ENCODE measurements around the gene OR56B4.
"Not testable (repeated sequence)": the region's sequence is repeated elsewhere in the genome, so short reads cannot be mapped to it uniquely, and the experiment has no call there.

Gene OR56B4

GRCh38 chr11:6107384-6107783, at the start of gene OR56B4:
TSS of gene OR56B4 (plus strand) at chr11:6107684. CDS start at chr11:6107779, 95 bp downstream.
- H3K4me3 Mint-ChIP-seq, H3K36me3 Mint-ChIP-seq, CTCF ChIA-PET, H3K27ac Mint-ChIP-seq, H3K9me3 Mint-ChIP-seq, H3K4me1 Mint-ChIP-seq, DNase-seq: not testable (repeated sequence)
- peaks cover 12% of the 10 kb centered on the region for H3K27me3 Mint-ChIP-seq

GRCh38 chr11:6061475-6061874, 46.0 kb upstream of the OR56B4 start:
- H3K4me1 Mint-ChIP-seq = no peaks in the 10 kb centered on the region
- H3K36me3 Mint-ChIP-seq = no peaks in the 10 kb centered on the region
- H3K9me3 Mint-ChIP-seq = no peaks in the 10 kb centered on the region
- no peak overlapping the region for H3K4me3 Mint-ChIP-seq
- no peak overlapping the region for H3K27ac Mint-ChIP-seq
- CTCF ChIA-PET = no interaction called here
- no peaks in the 10 kb centered on the region for H3K27me3 Mint-ChIP-seq
- DNase-seq = no peak

GRCh38 chr11:6062691-6063358, 44.7 kb upstream of the OR56B4 start:
- H3K27me3 Mint-ChIP-seq = no peaks in the 10 kb centered on the region
- H3K27ac Mint-ChIP-seq = no peak overlapping the region
- CTCF ChIA-PET = no interaction called here
- no peaks in the 10 kb centered on the region for H3K4me1 Mint-ChIP-seq
- H3K9me3 Mint-ChIP-seq = no peaks in the 10 kb centered on the region
- H3K36me3 Mint-ChIP-seq = no peaks in the 10 kb centered on the region
- no peak overlapping the region for H3K4me3 Mint-ChIP-seq
- no peak for DNase-seq

GRCh38 chr11:6067502-6067901, 40.0 kb upstream of the OR56B4 start:
- no peaks in the 10 kb centered on the region for H3K36me3 Mint-ChIP-seq
- no peaks in the 10 kb centered on the region for H3K27me3 Mint-ChIP-seq
- no peak for DNase-seq

GRCh38 chr11:6076443-6076842, 31.0 kb upstream of the OR56B4 start:
- H3K27me3 Mint-ChIP-seq, H3K4me1 Mint-ChIP-seq, H3K36me3 Mint-ChIP-seq, H3K4me3 Mint-ChIP-seq, CTCF ChIA-PET, DNase-seq, H3K27ac Mint-ChIP-seq, H3K9me3 Mint-ChIP-seq: not testable (repeated sequence)

More at GRCh38 chr11:6067502-6067901, 40.0 kb upstream of the OR56B4 start:
- Mint-ChIP-seq H3K4me1 (no peaks in the 10 kb centered on the region), H3K4me3 (no peak overlapping the region), H3K9me3 (no peaks in the 10 kb centered on the region), H3K27ac (no peak overlapping the region)
- CTCF ChIA-PET = no interaction called here

GRCh38 chr11:6077723-6078122, 29.8 kb upstream of the OR56B4 start:
- peaks cover 2% of the 10 kb centered on the region for H3K9me3 Mint-ChIP-seq
- CTCF ChIA-PET = no interaction called here
- no peak overlapping the region for H3K4me3 Mint-ChIP-seq
- no peak for DNase-seq
- no peaks in the 10 kb centered on the region for H3K36me3 Mint-ChIP-seq
- no peaks in the 10 kb centered on the region for H3K27me3 Mint-ChIP-seq
- no peaks in the 10 kb centered on the region for H3K4me1 Mint-ChIP-seq
- H3K27ac Mint-ChIP-seq = no peak overlapping the region

GRCh38 chr11:6079463-6079862, 28.0 kb upstream of the OR56B4 start:
- no peaks in the 10 kb centered on the region for H3K36me3 Mint-ChIP-seq
- H3K4me1 Mint-ChIP-seq = no peaks in the 10 kb centered on the region
- no peak overlapping the region for H3K4me3 Mint-ChIP-seq
- no peaks in the 10 kb centered on the region for H3K27me3 Mint-ChIP-seq
- CTCF ChIA-PET = no interaction called here
- H3K9me3 Mint-ChIP-seq = peaks cover 2% of the 10 kb centered on the region
- H3K27ac Mint-ChIP-seq = no peak overlapping the region
- DNase-seq = no peak

GRCh38 chr11:6083129-6083528, 24.4 kb upstream of the OR56B4 start:
- Mint-ChIP-seq H3K9me3 (no peaks in the 10 kb centered on the region), H3K4me3 (no peak overlapping the region), H3K27me3 (no peaks in the 10 kb centered on the region), H3K4me1 (no peaks in the 10 kb centered on the region), H3K27ac (no peak overlapping the region), H3K36me3 (no peaks in the 10 kb centered on the region)
- no peak for DNase-seq
- CTCF ChIA-PET = no interaction called here

GRCh38 chr11:6084587-6084986, 22.9 kb upstream of the OR56B4 start:
- DNase-seq = no peak
- CTCF ChIA-PET = no interaction called here
- Mint-ChIP-seq H3K9me3 (no peaks in the 10 kb centered on the region), H3K27me3 (no peaks in the 10 kb centered on the region), H3K4me3 (no peak overlapping the region), H3K4me1 (no peaks in the 10 kb centered on the region), H3K27ac (no peak overlapping the region), H3K36me3 (no peaks in the 10 kb centered on the region)

GRCh38 chr11:6094186-6094585, 13.3 kb upstream of the OR56B4 start:
- no peaks in the 10 kb centered on the region for H3K27me3 Mint-ChIP-seq
- H3K4me1 Mint-ChIP-seq = peaks cover 6% of the 10 kb centered on the region
- no peak overlapping the region for H3K4me3 Mint-ChIP-seq
- no peak overlapping the region for H3K27ac Mint-ChIP-seq
- CTCF ChIA-PET = no interaction called here
- no peaks in the 10 kb centered on the region for H3K9me3 Mint-ChIP-seq
- no peak for DNase-seq
- no peaks in the 10 kb centered on the region for H3K36me3 Mint-ChIP-seq

- CTCF ChIA-PET = no interaction called here
- Mint-ChIP-seq H3K27me3 (peaks cover 8% of the 10 kb centered on the region), H3K4me1 (peaks cover 6% of the 10 kb centered on the region), H3K27ac (no peak overlapping the region), H3K36me3 (no peaks in the 10 kb centered on the region), H3K9me3 (no peaks in the 10 kb centered on the region), H3K4me3 (no peak overlapping the region)
- no peak for DNase-seq
Measured at GRCh38 chr11:6095798-6096197, 11.7 kb upstream of the OR56B4 start.

- peaks cover 8% of the 10 kb centered on the region for H3K27me3 Mint-ChIP-seq
- CTCF ChIA-PET = no interaction called here
Measured at GRCh38 chr11:6096417-6096816, 11.1 kb upstream of the OR56B4 start.

GRCh38 chr11:6099577-6099976, 7.9 kb upstream of the OR56B4 start:
- H3K4me3 Mint-ChIP-seq = no peak overlapping the region
- no peak for DNase-seq
- no peak overlapping the region for H3K27ac Mint-ChIP-seq
- H3K36me3 Mint-ChIP-seq = no peaks in the 10 kb centered on the region
- no peaks in the 10 kb centered on the region for H3K4me1 Mint-ChIP-seq
- H3K27me3 Mint-ChIP-seq = peaks cover 11% of the 10 kb centered on the region
- CTCF ChIA-PET = no interaction called here
- H3K9me3 Mint-ChIP-seq = no peaks in the 10 kb centered on the region

More at GRCh38 chr11:6096417-6096816, 11.1 kb upstream of the OR56B4 start:
- Mint-ChIP-seq H3K9me3 (no peaks in the 10 kb centered on the region), H3K4me3 (no peak overlapping the region), H3K4me1 (peaks cover 6% of the 10 kb centered on the region), H3K27ac (no peak overlapping the region), H3K36me3 (no peaks in the 10 kb centered on the region)
- DNase-seq = no peak

GRCh38 chr11:6110011-6110410, 2.5 kb downstream of the OR56B4 start:
- peaks cover 8% of the 10 kb centered on the region for H3K27me3 Mint-ChIP-seq

GRCh38 chr11:6111673-6112072, 4.2 kb downstream of the OR56B4 start:
- Mint-ChIP-seq H3K4me3 (no peak overlapping the region), H3K27ac (no peak overlapping the region), H3K27me3 (peaks cover 8% of the 10 kb centered on the region), H3K4me1 (no peaks in the 10 kb centered on the region), H3K9me3 (no peaks in the 10 kb centered on the region), H3K36me3 (no peaks in the 10 kb centered on the region)
- DNase-seq = no peak
- CTCF ChIA-PET = no interaction called here

More at GRCh38 chr11:6110011-6110410, 2.5 kb downstream of the OR56B4 start:
- H3K4me1 Mint-ChIP-seq = no peaks in the 10 kb centered on the region
- no peak for DNase-seq
- H3K27ac Mint-ChIP-seq = no peak overlapping the region
- H3K4me3 Mint-ChIP-seq = no peak overlapping the region
- H3K36me3 Mint-ChIP-seq = no peaks in the 10 kb centered on the region
- CTCF ChIA-PET = interaction anchor here (0.6 kb wide), 1 partner anchor 69 kb away, joined by 3 read pairs; no protein-coding TSS in a partner anchor
- no peaks in the 10 kb centered on the region for H3K9me3 Mint-ChIP-seq

All from activated naive CD4-positive, alpha-beta T cell treated with anti-CD3 and anti-CD28 coated beads, Interleukin-2, amount 10 ng/mL, durations not matched to agents 7 days and 5 days (primary cell).